ENCODE measurements around the gene SPATA24. TPM values are rescaled to one million over a fixed set of nuclear protein-coding genes. Genes with fewer than 3 reads are reported as not detected.

Gene SPATA24
- total RNA-seq, 4 donors from 2014 or later = 0.65 to 1.4 (median 0.71) TPM; not detected in 1

GRCh38 chr5:139430015-139430414 is 26.1 kb upstream of the SPATA24 start:
- TF ChIP-seq CTCF (IDR thresholded peaks at IDR 0.05) = no peak
- TF ChIP-seq POLR2A (IDR thresholded peaks at IDR 0.05) = no peak
- H3K4me3 ChIP-seq (ENCODE audit: low read depth, poor library complexity, severe bottlenecking) = no peak overlapping the region
- WGBS, 2 donors = 84 to 87% methylated on average over 2 of the region's 2 CpGs
- intact Hi-C loops (cut with DNase I; ENCODE audit: low total_unique reads) = no loop called here
- no peak for DNase-seq (ENCODE audit: low spot score in 2 of 2)

- intact Hi-C loops (cut with DNase I; ENCODE audit: low total_unique reads) = no loop called here
- peak in 1 of 2 donors; percentile 61 for DNase-seq (ENCODE audit: low spot score in 2 of 2)
- WGBS, 2 donors = 82 to 87% methylated on average over 8 of the region's 8 CpGs
- TF ChIP-seq POLR2A (IDR thresholded peaks at IDR 0.05) (no peak), CTCF (IDR thresholded peaks at IDR 0.05) (no peak)
- no peak overlapping the region for H3K4me3 ChIP-seq (ENCODE audit: low read depth, poor library complexity, severe bottlenecking)
These were observed 22.5 kb upstream of the SPATA24 start for GRCh38 chr5:139426203-139426885.

GRCh38 chr5:139425497-139425896 is 21.6 kb upstream of the SPATA24 start:
- peak in 1 of 2 donors; percentile 2 for DNase-seq (ENCODE audit: low spot score in 2 of 2)
- intact Hi-C loops (cut with DNase I; ENCODE audit: low total_unique reads) = no loop called here
- no peak overlapping the region for H3K4me3 ChIP-seq (ENCODE audit: low read depth, poor library complexity, severe bottlenecking)
- WGBS, 2 donors = 84 to 90% methylated on average over 5 of the region's 5 CpGs
- TF ChIP-seq POLR2A (IDR thresholded peaks at IDR 0.05) = no peak
- TF ChIP-seq CTCF (IDR thresholded peaks at IDR 0.05) = no peak

GRCh38 chr5:139422307-139422893 is 18.5 kb upstream of the SPATA24 start:
- intact Hi-C loops (cut with DNase I; ENCODE audit: low total_unique reads) = loop anchor here (2.0 kb wide), 1 partner anchor 90 kb away; no protein-coding TSS in a partner anchor
- DNase-seq (ENCODE audit: low spot score in 2 of 2) = peak; percentile 34 to 68
- WGBS, 2 donors = 43 to 46% methylated on average over 5 of the region's 5 CpGs

More at GRCh38 chr5:139422307-139422893, 18.5 kb upstream of the SPATA24 start:
- TF ChIP-seq POLR2A (IDR thresholded peaks at IDR 0.05) (no peak), CTCF (IDR thresholded peaks at IDR 0.05) (peak in 1 of 3 donors; percentile 62)
- H3K4me3 ChIP-seq (ENCODE audit: low read depth, poor library complexity, severe bottlenecking) = no peak overlapping the region
